ENCODE results near the gene CLEC4D. TPM values are rescaled to one million over a fixed set of nuclear protein-coding genes. Genes with fewer than 3 reads are reported as not detected.
A peak's percentile ranks its signal among the peaks of the same experiment; 100 is the strongest.
"Not testable (repeated sequence)": the region's sequence is repeated elsewhere in the genome, so short reads cannot be mapped to it uniquely, and the experiment has no call there.

The CLEC4D gene
- total RNA-seq, 6 experiments from 2014 or later = 0.09 to 0.43 (median 0.16) TPM; not detected in 3

- 59% methylated on average over 19 of the region's 22 CpGs for WGBS (ENCODE audit: insufficient coverage, low coverage, low lambda C conversion rate, missing lambda C conversion rate)
- Histone ChIP-seq H3K27me3 (no peaks in the 10 kb centered on the region), H3K4me3 (no peak overlapping the region), H3K36me3 (no peaks in the 10 kb centered on the region), H3K4me1 (no peaks in the 10 kb centered on the region), H3K9me3 (no peaks in the 10 kb centered on the region), H3K27ac (no peak overlapping the region)
- DNase-seq (no peak), ATAC-seq (no peak)
- intact Hi-C loops (cut with DNase I) = no loop called here
- no peak for TF ChIP-seq CTCF (IDR thresholded peaks at IDR 0.05)
- TF ChIP-seq POLR2A (IDR thresholded peaks at IDR 0.05) = no peak
Observed at GRCh38 chr12:8564656-8565055, 51.4 kb downstream of the CLEC4D start.

DNA sequence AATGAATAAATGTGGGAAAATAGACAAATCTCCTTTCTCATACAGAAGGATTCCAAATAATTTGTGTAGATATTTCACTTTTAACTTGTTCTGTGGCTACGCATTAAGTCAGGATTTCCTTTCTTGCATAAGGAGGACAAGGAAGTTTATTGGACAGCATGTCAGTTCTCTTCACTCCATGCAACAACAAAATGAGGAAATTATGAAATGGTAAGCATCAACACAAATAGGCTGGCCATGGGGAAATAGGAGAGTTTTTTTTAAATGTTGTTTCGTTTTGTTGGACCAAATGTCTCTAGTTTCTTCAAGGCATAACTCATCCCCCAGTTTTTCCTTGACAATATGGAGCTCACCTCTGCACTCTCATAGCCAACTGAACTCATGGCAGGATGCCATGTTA is 52.7 kb downstream of the CLEC4D start:
- H3K27ac ChIP-seq = peak overlapping the region in 1 of 3 donors; percentile 29
- H3K36me3 ChIP-seq; H3K4me1 ChIP-seq; DNase-seq; H3K9me3 ChIP-seq; H3K27me3 ChIP-seq; H3K4me3 ChIP-seq; intact Hi-C loops (cut with DNase I): not testable (repeated sequence)
- 64% methylated on average over 2 of the region's 2 CpGs for WGBS (ENCODE audit: insufficient coverage, low coverage, low lambda C conversion rate, missing lambda C conversion rate)
- ATAC-seq = peak in 3 of 4 donors; percentile 29 to 46 (median 34)

DNA sequence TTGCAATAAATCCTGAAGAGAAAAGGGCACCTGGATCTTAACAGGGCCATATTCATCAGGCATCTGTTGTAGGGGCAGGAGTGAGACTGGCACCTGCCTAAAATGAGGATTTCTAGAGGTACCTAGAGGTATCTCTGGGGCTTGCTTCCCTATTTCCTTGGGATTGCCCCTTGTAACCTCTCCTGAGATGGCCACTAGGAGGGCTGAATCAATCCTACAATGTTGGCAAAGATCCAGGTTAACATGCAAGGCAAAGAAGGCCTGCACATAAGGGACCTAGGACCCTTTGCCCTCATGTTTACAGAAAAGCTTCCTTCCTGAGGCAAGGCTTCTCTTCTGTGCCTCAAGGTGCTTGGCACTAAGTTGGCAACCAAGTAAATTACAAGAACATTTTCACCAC is 53.2 kb downstream of the CLEC4D start:
- Histone ChIP-seq H3K4me1 (no peaks in the 10 kb centered on the region), H3K27ac (peak overlapping the region in 1 of 3 donors; percentile 29), H3K4me3 (no peak overlapping the region), H3K36me3 (no peaks in the 10 kb centered on the region), H3K9me3 (no peaks in the 10 kb centered on the region), H3K27me3 (no peaks in the 10 kb centered on the region)
- intact Hi-C loops (cut with DNase I) = no loop called here
- no peak for TF ChIP-seq POLR2A (IDR thresholded peaks at IDR 0.05)
- no peak for TF ChIP-seq CTCF (IDR thresholded peaks at IDR 0.05)
- ATAC-seq = no peak
- DNase-seq = no peak

Small RNA genes within 50 kb of the gene (small RNA-seq; reads per million reads assigned to genes)
- gene RNU6-275P = 0 reads per million in 2 experiments

Other genes starting within 250 kb of the CLEC4D start
- not detected for gene CLEC6A, start 57.5 kb upstream of the CLEC4D start, total RNA-seq
- gene CLEC4E, start 27.4 kb downstream of the CLEC4D start, total RNA-seq = 1 to 10 TPM in 3 of 6 experiments, under 1 TPM in 3; 0.42 to 3.1 (median 0.99) TPM
- gene AICDA, start 99.4 kb downstream of the CLEC4D start, total RNA-seq = not detected
- under 1 TPM in 2 of 6 experiments, not detected in 4; 0.12 to 0.39 TPM for gene MFAP5, start 149.3 kb downstream of the CLEC4D start, total RNA-seq
- 1 to 10 TPM; 1.3 to 4.7 (median 2.6) TPM for gene RIMKLB, start 184.5 kb downstream of the CLEC4D start, total RNA-seq